Gastroesophageal sphincter (tissue), 4 donors: ENCODE results near the gene RBKS. TPM values are rescaled to one million over a fixed set of nuclear protein-coding genes. Genes with fewer than 3 reads are reported as not detected.

Experiments used
- ATAC-seq: fragments of 150-250 bp; one replicate; pipeline ENCODE4 v1.9.1; 2016; ENCODE audit warnings: mild to moderate bottlenecking, moderate library complexity
- H3K27ac ChIP-seq, 4 donors: fragments of 200-600 bp; sonication (generic) in 3 of 4; 1 replicate in 3 of 4; 2 replicates in 1 of 4; pipeline ENCODE4 v1.5.1; 2016 to 2019
- H3K27me3 ChIP-seq: fragments of 200-600 bp; sonication (generic); one replicate; pipeline ENCODE4 v1.5.1; 2019
- H3K36me3 ChIP-seq, 2 donors: fragments of 200-600 bp; sonication (generic); one replicate each; pipeline ENCODE4 v1.5.1; 2019; ENCODE audit warnings: control low read depth in 1 of 2
- H3K4me1 ChIP-seq, 3 donors: fragments of 200-600 bp; sonication (generic); 1 replicate in 2 of 3; 2 replicates in 1 of 3; pipeline ENCODE4 v1.5.1; 2016 to 2019; ENCODE audit warnings: control low read depth in 2 of 3
- H3K4me3 ChIP-seq, 2 donors: fragments of 200-600 bp; sonication (generic); one replicate each; pipeline ENCODE4 v1.5.1; 2019; ENCODE audit warnings: mild to moderate bottlenecking in 1 of 2, moderate library complexity in 1 of 2
- H3K9me3 ChIP-seq, 3 donors: fragments of 200-600 bp; sonication (generic); one replicate each; pipeline ENCODE4 v1.5.1; 2017 to 2019; ENCODE audit warnings: control low read depth in 2 of 3
- CTCF ChIP-seq, 4 experiments: fragments of 200-600 bp in 2 of 4; fragments of 450-650 bp in 2 of 4; sonication (generic) in 1 of 4; IDR thresholded peaks; one replicate each; pipeline ENCODE4 v1.5.1; 2017 to 2019; ENCODE audit warnings: antibody characterized with exemption in 4 of 4, mild to moderate bottlenecking in 2 of 4, moderate library complexity in 2 of 4
- EP300 ChIP-seq: sonication (generic); formaldehyde crosslinking; IDR thresholded peaks from one replicate; pipeline ENCODE4 v1.6.1; 2017; ENCODE audit warnings: antibody characterized with exemption, mild to moderate bottlenecking
- POLR2A ChIP-seq, 2 donors: fragments of 450-650 bp; IDR thresholded peaks; one replicate each; pipeline ENCODE4 v1.6.1; 2017; ENCODE audit warnings: antibody characterized with exemption in 2 of 2, mild to moderate bottlenecking in 2 of 2, moderate library complexity in 1 of 2
- POLR2AphosphoS5 ChIP-seq: sonication (generic); formaldehyde crosslinking; IDR thresholded peaks from one replicate; pipeline ENCODE4 v1.6.1; 2017; ENCODE audit warnings: antibody characterized with exemption
- WGBS, 2 donors: methylation state at CpG; one replicate each; pipeline ENCODE4 v1.1.5; 2018; ENCODE audit warnings: low coverage in 1 of 2; 5-methylcytosine and 5-hydroxymethylcytosine counted together
- total RNA-seq, 4 donors: library from RNA; depleted of rRNA; stranded (reverse); fragments of >200 nt; gene quantifications; one replicate each; pipeline ENCODE4 v1.1.0, GENCODE V29; 2016

The RBKS gene
- total RNA-seq, 4 donors from 2014 or later, result 0.81 to 2.4 (median 1.6) TPM

- H3K4me1 ChIP-seq, result peaks cover 14 to 75% (median 28%) of the 10 kb centered on the region in 3 donors
- ATAC-seq, result no peak
- 80 to 92% methylated on average over 4 of the region's 4 CpGs for WGBS, 2 donors
- TF ChIP-seq EP300, result no peak
- no peak for TF ChIP-seq POLR2A (IDR thresholded peaks at IDR 0.05)
- TF ChIP-seq POLR2AphosphoS5, result no peak
- no peak for TF ChIP-seq CTCF (IDR thresholded peaks at IDR 0.05)
- peak overlapping the region; percentile 85 to 93 (median 89) for H3K27ac ChIP-seq
- no peaks in the 10 kb centered on the region for H3K27me3 ChIP-seq
- H3K4me3 ChIP-seq, result no peak overlapping the region
- H3K36me3 ChIP-seq, result no peaks in the 10 kb centered on the region
- no peaks in the 10 kb centered on the region for H3K9me3 ChIP-seq
These were observed 92.3 kb downstream of the RBKS start for GRCh38 chr2:27797841-27798240.

- Histone ChIP-seq H3K36me3 (no peaks in the 10 kb centered on the region), H3K27ac (peak overlapping the region; percentile 85 to 93 (median 89)), H3K4me3 (no peak overlapping the region), H3K9me3 (no peaks in the 10 kb centered on the region), H3K4me1 (peaks cover 14 to 68% (median 28%) of the 10 kb centered on the region in 3 donors), H3K27me3 (no peaks in the 10 kb centered on the region)
- WGBS, 2 donors, result 71 to 76% methylated on average over 5 to 9 of the region's 11 CpGs
- no peak for ATAC-seq
- TF ChIP-seq EP300, result no peak
- TF ChIP-seq CTCF (IDR thresholded peaks at IDR 0.05), result no peak
- no peak for TF ChIP-seq POLR2A (IDR thresholded peaks at IDR 0.05)
- TF ChIP-seq POLR2AphosphoS5, result no peak
These were observed 93.1 kb downstream of the RBKS start for GRCh38 chr2:27796791-27797765.

GRCh38 chr2:27795868-27796277, 94.3 kb downstream of the RBKS start:
- H3K9me3 ChIP-seq, result no peaks in the 10 kb centered on the region
- H3K27me3 ChIP-seq, result no peaks in the 10 kb centered on the region
- no peak overlapping the region for H3K4me3 ChIP-seq
- no peaks in the 10 kb centered on the region for H3K36me3 ChIP-seq
- H3K27ac ChIP-seq, result peak overlapping the region; percentile 85 to 93 (median 89)
- WGBS, 2 donors, result 15 to 19% methylated on average over 4 of the region's 4 CpGs
- ATAC-seq, result peak; percentile 20
- peaks cover 14 to 61% (median 28%) of the 10 kb centered on the region in 3 donors for H3K4me1 ChIP-seq
- TF ChIP-seq CTCF (IDR thresholded peaks at IDR 0.05) (no peak), POLR2AphosphoS5 (peak; percentile 68), POLR2A (IDR thresholded peaks at IDR 0.05) (no peak)

GRCh38 chr2:27795093-27795834, 94.9 kb downstream of the RBKS start:
- H3K4me3 ChIP-seq, result no peak overlapping the region
- WGBS, 2 donors, result 43 to 63% methylated on average over 3 to 5 of the region's 8 CpGs
- H3K9me3 ChIP-seq, result no peaks in the 10 kb centered on the region
- H3K4me1 ChIP-seq, result peaks cover 14 to 55% (median 24%) of the 10 kb centered on the region in 3 donors
- H3K36me3 ChIP-seq, result no peaks in the 10 kb centered on the region
- TF ChIP-seq CTCF (IDR thresholded peaks at IDR 0.05) (no peak), POLR2A (IDR thresholded peaks at IDR 0.05) (no peak), POLR2AphosphoS5 (no peak)
- peak overlapping the region; percentile 85 to 93 (median 89) for H3K27ac ChIP-seq
- no peaks in the 10 kb centered on the region for H3K27me3 ChIP-seq
- ATAC-seq, result no peak
